Measurements from ENCODE around the gene DEFB132. TPM values are rescaled to one million over a fixed set of nuclear protein-coding genes. Genes with fewer than 3 reads are reported as not detected.

Gene DEFB132
- total and polyA plus RNA-seq, 2 donors (not counting 1 experiment from before 2014, with no cell fraction given) = not detected

DNA sequence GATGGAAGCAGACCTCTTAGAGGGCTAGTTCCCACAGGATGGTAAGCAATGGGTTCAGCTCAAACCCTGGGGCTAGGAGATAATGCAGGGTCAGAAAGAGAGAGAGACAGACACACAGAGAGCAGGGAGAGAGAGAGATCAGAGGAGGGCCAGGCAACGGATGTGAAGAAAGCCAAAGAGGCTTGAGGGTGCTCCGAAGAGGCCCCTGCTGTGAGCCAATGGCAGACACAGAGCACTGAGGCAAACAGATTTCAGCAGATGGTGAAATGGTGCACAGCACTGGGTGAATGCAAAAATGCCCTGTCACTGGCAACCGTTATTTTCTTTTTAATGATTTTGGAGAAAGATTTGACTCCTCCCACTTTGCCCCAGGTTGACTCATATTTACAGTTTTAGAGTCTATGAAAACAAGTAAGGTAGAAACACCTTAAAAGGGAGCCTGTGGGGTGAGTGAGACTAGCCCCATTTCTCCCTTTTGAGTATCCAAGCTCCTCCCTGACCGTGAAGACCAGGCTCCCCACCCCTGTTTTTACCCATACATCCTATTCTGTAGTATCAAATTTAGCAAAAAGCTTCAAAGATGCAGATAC lies 840 bp downstream of the DEFB132 start:
- no peaks in the 10 kb centered on the region for H3K9me3 Mint-ChIP-seq (ENCODE audit: insufficient read depth)
- H3K4me3 Mint-ChIP-seq = no peak overlapping the region
- H3K4me2 ChIP-seq (replicated peaks; ENCODE audit: low read depth, low read length, poor library complexity, severe bottlenecking) = no peak overlapping the region
- no peak overlapping the region for H2AFZ ChIP-seq (ENCODE audit: insufficient read depth, low read depth, low read length, poor library complexity, severe bottlenecking)
- 81% methylated on average over 2 of the region's 4 CpGs for WGBS (ENCODE audit: insufficient coverage)
- no peak overlapping the region for H3K9ac ChIP-seq (ENCODE audit: low read length)
- no peaks in the 10 kb centered on the region for H3K9me3 ChIP-seq (ENCODE audit: control extremely low read depth in 1 of 3, control insufficient read depth in 2 of 3, insufficient read depth in 1 of 3, low read length in 2 of 3)
- no peak overlapping the region for H3K4me3 ChIP-seq (ENCODE audit: control extremely low read depth in 1 of 5, extremely low read depth in 1 of 5, insufficient read depth in 1 of 5, low read depth in 2 of 5, low read length in 4 of 5)
- H3K79me2 ChIP-seq (ENCODE audit: control insufficient read depth, insufficient read depth, low read length) = no peaks in the 10 kb centered on the region
- ChIA-PET POLR2A (no interaction called here), CTCF (interaction anchor here (1.0 to 4.2 kb wide), 4 partner anchors 9 to 75 kb away, joined by 3 to 17 read pairs (median 8); no protein-coding TSS in a partner anchor)
- ATAC-seq (ENCODE audit: low read depth) (no peak), DNase-seq (no peak)
- peaks cover 24% of the 10 kb centered on the region for H3K27me3 Mint-ChIP-seq
- TF ChIP-seq, protein P1, sequence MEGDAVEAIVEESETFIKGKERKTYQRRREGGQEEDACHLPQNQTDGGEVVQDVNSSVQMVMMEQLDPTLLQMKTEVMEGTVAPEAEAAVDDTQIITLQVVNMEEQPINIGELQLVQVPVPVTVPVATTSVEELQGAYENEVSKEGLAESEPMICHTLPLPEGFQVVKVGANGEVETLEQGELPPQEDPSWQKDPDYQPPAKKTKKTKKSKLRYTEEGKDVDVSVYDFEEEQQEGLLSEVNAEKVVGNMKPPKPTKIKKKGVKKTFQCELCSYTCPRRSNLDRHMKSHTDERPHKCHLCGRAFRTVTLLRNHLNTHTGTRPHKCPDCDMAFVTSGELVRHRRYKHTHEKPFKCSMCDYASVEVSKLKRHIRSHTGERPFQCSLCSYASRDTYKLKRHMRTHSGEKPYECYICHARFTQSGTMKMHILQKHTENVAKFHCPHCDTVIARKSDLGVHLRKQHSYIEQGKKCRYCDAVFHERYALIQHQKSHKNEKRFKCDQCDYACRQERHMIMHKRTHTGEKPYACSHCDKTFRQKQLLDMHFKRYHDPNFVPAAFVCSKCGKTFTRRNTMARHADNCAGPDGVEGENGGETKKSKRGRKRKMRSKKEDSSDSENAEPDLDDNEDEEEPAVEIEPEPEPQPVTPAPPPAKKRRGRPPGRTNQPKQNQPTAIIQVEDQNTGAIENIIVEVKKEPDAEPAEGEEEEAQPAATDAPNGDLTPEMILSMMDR (IDR thresholded peaks at IDR 0.05) = no peak
- no peak for TF ChIP-seq EZH2 (IDR thresholded peaks at IDR 0.05; ENCODE audit: borderline replicate concordance, insufficient read depth, low read depth, low read length, poor library complexity, severe bottlenecking)
- peaks cover 0 to 5% (median 1%) of the 10 kb centered on the region in 4 experiments for H3K27me3 ChIP-seq (replicated peaks in 1 of 4; ENCODE audit: control extremely low read depth in 1 of 4, control insufficient read depth in 3 of 4, insufficient read depth in 4 of 4, low read length in 3 of 4)
- no peaks in the 10 kb centered on the region for H3K36me3 ChIP-seq (replicated peaks in 1 of 2; ENCODE audit: control extremely low read depth in 1 of 2, control insufficient read depth in 1 of 2, extremely low read depth in 1 of 2, insufficient read depth in 2 of 2, low read length in 1 of 2)
- no peak overlapping the region for H3K27ac ChIP-seq (ENCODE audit: low read length in 2 of 2)
- no peaks in the 10 kb centered on the region for H3K4me1 Mint-ChIP-seq
- H3K27ac Mint-ChIP-seq = no peak overlapping the region
- intact Hi-C loops (cut with micrococcal nuclease) = loop anchor here (2.0 kb wide), 1 partner anchor 72 kb away; no protein-coding TSS in a partner anchor
- no peaks in the 10 kb centered on the region for H3K4me1 ChIP-seq (ENCODE audit: control insufficient read depth in 2 of 2, insufficient read depth in 2 of 2, low read length in 2 of 2)
- no peaks in the 10 kb centered on the region for H4K20me1 ChIP-seq (ENCODE audit: control insufficient read depth, insufficient read depth, low read length, poor library complexity, severe bottlenecking)

DNA sequence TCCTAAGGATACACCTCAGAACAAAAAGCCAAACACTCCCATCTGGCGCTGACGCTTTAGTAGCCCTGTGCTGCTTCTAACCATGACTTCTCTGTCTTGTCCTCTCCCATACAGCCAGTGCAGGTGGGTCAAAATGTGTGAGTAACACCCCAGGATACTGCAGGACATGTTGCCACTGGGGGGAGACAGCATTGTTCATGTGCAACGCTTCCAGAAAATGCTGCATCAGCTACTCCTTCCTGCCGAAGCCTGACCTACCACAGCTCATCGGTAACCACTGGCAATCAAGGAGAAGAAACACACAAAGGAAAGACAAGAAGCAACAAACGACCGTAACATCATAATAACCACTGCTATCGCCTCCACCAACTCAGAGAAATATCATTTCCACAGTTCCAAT lies 1.4 kb downstream of the DEFB132 start:
- Mint-ChIP-seq H3K9me3 (ENCODE audit: insufficient read depth) (no peaks in the 10 kb centered on the region), H3K27ac (no peak overlapping the region), H3K4me1 (no peaks in the 10 kb centered on the region), H3K27me3 (peaks cover 24% of the 10 kb centered on the region), H3K4me3 (no peak overlapping the region)
- DNase-seq = no peak
- Histone ChIP-seq H3K4me3 (ENCODE audit: control extremely low read depth in 1 of 5, extremely low read depth in 1 of 5, insufficient read depth in 1 of 5, low read depth in 2 of 5, low read length in 4 of 5) (no peak overlapping the region), H3K27me3 (replicated peaks in 1 of 4; ENCODE audit: control extremely low read depth in 1 of 4, control insufficient read depth in 3 of 4, insufficient read depth in 4 of 4, low read length in 3 of 4) (peaks cover 0 to 5% (median 2%) of the 10 kb centered on the region in 4 experiments), H3K4me2 (replicated peaks; ENCODE audit: low read depth, low read length, poor library complexity, severe bottlenecking) (no peak overlapping the region), H3K9ac (ENCODE audit: low read length) (no peak overlapping the region), H3K9me3 (ENCODE audit: control extremely low read depth in 1 of 3, control insufficient read depth in 2 of 3, insufficient read depth in 1 of 3, low read length in 2 of 3) (no peaks in the 10 kb centered on the region), H3K27ac (ENCODE audit: low read length in 2 of 2) (no peak overlapping the region), H4K20me1 (ENCODE audit: control insufficient read depth, insufficient read depth, low read length, poor library complexity, severe bottlenecking) (no peaks in the 10 kb centered on the region), H3K4me1 (ENCODE audit: control insufficient read depth in 2 of 2, insufficient read depth in 2 of 2, low read length in 2 of 2) (no peaks in the 10 kb centered on the region), H3K36me3 (replicated peaks in 1 of 2; ENCODE audit: control extremely low read depth in 1 of 2, control insufficient read depth in 1 of 2, extremely low read depth in 1 of 2, insufficient read depth in 2 of 2, low read length in 1 of 2) (no peaks in the 10 kb centered on the region), H2AFZ (ENCODE audit: insufficient read depth, low read depth, low read length, poor library complexity, severe bottlenecking) (no peak overlapping the region), H3K79me2 (ENCODE audit: control insufficient read depth, insufficient read depth, low read length) (no peaks in the 10 kb centered on the region)
- TF ChIP-seq EZH2 (IDR thresholded peaks at IDR 0.05; ENCODE audit: borderline replicate concordance, insufficient read depth, low read depth, low read length, poor library complexity, severe bottlenecking) = no peak
- TF ChIP-seq, protein P1 (IDR thresholded peaks at IDR 0.05) = no peak
- WGBS (ENCODE audit: insufficient coverage) = 58% methylated on average over 7 of the region's 8 CpGs
- CTCF ChIA-PET = interaction anchor here (1.0 to 4.2 kb wide), 4 partner anchors 8 to 74 kb away, joined by 3 to 17 read pairs (median 8); no protein-coding TSS in a partner anchor
- intact Hi-C loops (cut with micrococcal nuclease) = loop anchor here (2.0 kb wide), 1 partner anchor 72 kb away; no protein-coding TSS in a partner anchor
- POLR2A ChIA-PET = no interaction called here
- ATAC-seq (ENCODE audit: low read depth) = no peak
